GM18499 (cell line): ENCODE data around the gene ITGAL.
"Not testable (repeated sequence)": the region's sequence is repeated elsewhere in the genome, so short reads cannot be mapped to it uniquely, and the experiment has no call there.

Experiments used
- ATAC-seq: cut with Tn5 transposase; IDR thresholded peaks from one replicate; pipeline ENCODE4 v1.9.1; 2021; ENCODE audit warnings: moderate number of reproducible peaks; ENCODE audit not compliant: insufficient read depth, unreplicated experiment

ITGAL gene

DNA sequence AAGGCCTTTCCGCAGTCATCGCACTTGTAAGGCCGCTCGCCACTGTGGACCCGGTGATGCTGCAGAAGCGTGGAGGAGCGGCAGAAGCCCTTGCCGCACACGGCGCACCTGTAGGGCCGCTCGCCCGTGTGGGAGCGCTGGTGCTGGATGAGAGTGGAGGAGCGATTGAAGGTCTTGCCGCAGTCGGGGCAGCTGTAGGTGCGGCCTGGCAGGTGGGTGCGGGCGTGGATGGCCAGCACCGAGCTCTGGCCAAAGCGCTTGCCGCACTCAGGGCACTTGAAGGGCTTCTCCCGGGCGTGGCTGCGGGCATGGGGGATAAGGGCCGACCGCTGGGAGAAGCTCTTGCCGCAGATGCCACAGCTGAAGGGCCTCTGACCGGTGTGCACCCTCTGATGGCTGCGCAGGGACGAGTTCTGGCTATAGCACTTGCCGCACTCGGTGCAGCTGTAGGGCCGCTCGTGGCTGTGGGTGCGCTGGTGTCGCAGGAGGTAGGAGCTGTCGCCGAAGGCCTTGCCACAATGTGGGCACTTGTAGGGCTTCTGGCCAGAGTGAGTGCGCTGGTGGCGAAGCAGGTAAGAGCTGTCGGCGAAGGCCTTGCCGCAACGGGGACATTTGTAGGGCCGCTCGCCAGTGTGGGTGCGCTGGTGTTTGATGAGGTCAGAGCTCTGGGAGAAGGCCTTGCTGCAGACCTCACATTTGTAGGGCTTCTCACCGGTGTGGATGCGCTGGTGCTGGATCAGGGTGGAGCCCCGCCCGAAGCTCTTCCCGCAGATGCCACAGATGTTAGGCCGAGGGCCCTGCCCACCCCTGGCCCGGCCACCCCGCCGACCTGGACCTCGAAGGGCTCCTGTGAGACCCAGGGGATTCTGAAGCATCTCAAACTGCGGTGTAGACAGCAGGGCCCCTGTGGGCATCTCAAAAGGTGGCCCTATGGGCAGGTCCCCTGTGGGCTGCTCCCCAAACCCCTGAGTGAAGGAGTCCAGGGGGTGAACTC is 52.3 kb downstream of the ITGAL start:
- no peak for ATAC-seq

GRCh38 chr16:30525844-30526136 is 53.2 kb downstream of the ITGAL start:
- ATAC-seq, result no peak

DNA sequence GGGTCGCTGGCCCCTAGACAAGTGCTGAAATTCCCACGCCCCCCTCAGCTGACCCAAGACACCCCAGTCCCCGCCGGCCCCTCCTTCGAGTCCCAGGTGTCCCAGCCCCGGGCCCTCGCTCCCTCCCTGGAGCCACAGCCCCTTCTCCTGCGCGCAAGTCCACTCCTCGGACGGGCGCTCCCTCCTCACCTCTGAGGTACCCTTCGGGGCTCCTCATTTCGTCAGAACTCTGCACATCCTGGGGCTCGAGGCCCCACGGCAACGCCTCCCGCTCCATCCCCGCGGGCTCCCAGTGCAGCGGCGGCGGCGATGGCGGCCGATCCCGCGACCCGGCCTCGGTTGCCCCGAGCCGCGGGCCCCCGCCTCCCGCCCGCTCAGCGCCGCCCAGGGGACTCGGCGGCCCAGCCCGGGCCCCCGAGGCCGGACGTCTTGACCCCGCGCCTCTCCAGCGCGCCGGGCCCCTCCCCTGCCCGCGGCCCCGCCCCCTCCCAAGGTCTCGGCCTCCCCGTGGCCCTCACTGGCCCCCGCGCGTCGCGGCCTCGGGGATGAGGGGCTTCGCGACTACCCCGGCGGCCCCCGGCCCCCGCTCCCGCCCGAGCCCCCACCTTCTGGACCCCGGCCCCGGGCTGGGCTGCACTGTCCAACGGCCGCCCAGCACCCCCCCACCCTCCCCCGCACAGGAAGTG is 53.7 kb downstream of the ITGAL start, which contains the start of gene ZNF768:
Gene ZNF768 (minus strand): TSS at position 430 of the 686 bp plus-strand sequence. CDS start 153 bp downstream, at position 277.
- peak; percentile 8 for ATAC-seq

- peak; percentile 37 for ATAC-seq
Observed at GRCh38 chr16:30526823-30527634, 54.5 kb downstream of the ITGAL start.

GRCh38 chr16:30527635-30528178 is 55.2 kb downstream of the ITGAL start:
- ATAC-seq, result no peak

DNA sequence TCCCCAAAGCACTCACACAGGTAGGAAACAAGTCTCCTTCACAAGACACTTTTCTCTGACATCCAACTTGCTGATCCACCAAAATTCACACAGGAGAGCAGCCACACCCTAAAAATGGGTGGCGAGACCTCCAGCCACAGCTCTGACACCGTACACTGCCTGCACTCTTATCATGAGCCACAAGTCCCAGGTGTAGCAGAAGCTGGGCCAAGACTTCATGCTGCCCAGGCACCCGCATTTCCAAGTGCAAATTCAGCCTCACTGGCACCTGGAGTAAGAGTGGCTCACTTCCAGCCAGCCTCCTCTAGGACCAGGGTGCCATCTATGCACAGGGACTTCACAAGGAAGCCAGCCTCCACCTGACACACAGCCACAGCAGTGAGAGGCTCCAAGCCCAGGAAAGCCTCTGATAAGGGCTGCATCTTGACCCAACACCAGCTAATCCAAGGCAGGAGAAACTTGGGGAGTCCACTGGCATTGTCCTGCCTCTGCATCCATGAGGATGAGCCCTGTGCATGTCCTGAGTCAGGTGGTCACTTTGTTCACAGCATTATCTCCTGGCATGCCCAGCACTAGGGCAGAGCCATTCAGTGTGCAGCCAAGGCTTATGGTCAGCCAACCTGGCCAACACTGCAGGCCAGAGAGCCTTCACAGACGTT is 56.4 kb downstream of the ITGAL start:
- no peak for ATAC-seq

DNA sequence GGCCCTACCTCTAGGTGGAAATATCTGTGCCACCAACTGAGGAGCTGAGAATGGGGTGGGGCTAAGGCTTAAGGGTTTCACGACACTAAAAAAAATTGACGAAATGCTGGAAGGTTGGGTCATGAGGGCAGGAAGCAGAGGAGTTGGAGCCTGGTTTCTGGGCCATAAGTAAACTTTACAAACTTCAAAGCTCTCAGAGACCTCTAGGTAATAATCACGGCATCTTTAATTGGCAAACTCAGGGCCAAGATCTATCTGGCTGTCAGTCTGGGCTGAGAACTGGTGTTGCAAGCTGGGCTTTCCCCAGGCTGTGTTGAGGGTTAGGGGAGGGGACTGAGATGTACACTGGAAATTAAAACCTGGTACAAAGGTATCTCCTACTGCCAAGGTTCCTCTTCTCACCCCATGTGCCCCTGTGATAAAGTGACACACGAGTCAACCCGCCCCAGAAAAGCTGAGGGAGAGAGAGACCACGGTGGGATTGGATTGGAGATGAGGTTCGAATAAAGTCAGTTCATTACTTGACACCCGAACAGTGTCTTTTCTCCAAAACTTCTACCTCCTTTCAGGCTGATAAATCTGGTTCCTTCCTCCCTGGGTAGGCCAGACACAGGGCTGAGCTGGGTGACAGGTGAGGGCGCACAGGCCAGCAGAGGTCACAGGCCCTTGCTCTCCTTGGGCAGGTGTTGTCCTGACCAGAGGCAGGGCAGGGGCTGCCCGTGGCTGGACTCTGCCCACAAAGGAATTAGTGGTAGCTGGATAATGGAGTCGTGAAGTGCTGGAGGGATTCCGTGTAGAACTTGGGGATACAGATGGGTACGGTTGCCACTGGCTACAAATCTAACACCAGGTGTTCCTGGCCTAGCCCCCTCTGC is 57.9 kb downstream of the ITGAL start:
- ATAC-seq, result no peak

GRCh38 chr16:30532285-30533145 is 60.0 kb downstream of the ITGAL start:
- ATAC-seq, result no peak

DNA sequence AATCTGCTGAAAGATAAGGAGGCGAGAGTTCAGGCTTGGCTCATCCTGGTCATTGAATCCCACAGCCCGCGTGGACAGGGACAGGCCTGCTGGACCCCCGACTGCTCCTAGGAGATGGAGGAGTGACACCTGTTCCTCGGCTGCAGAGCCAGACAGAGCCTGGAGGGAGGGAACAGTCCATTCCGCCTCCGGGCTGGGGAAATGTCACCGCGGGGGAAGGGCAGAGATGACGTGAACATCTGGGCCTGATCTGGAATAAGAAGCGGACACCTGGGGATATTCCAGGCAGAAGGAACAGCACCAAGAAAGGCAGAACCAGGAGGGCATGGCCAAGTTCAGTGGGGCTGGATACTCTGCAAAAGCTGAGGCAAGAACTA is 60.6 kb downstream of the ITGAL start:
- no peak for ATAC-seq

GRCh38 chr16:30533748-30534367 is 61.3 kb downstream of the ITGAL start:
- no peak for ATAC-seq

DNA sequence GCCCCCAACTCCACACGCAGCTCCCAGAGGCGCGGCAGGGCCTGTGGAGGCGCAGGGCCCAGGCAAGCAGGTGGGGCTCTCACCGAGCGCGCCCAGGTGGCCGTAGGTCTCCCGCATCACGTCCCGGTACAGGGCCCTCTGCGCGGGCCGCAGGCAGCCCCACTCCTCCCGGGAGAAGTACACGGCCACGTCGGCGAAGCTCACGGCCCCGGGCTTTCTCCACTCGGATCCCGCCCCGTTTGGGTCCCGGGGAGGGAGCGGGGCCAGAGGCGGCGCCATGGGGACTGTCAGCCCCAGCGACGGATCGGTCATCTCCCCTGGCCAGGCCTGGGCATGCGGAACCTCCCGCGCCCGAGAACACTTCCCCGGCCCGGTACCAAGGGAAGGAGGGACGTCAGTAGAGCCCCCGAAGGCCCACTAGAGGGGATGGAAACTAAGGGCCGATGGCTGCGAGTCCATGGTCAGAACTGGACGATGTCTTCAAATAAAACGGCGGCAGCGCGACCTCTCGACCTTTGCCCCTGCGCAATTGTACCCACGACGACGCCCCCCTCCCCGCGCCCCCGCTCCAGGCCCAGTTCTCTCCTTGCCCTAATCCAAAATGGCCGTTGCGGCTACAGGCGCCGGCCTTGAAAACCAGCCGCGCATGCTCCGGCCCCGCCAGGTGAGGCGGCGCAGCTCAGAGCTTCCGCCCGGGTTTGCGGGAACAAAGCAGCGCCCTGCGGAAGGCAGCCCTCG is 62.0 kb downstream of the ITGAL start, which contains the start of gene ZNF747:
Gene ZNF747 (minus strand): TSS at position 491 of the 738 bp plus-strand sequence. CDS start 179 bp downstream, at position 312.
- ATAC-seq, result no peak

DNA sequence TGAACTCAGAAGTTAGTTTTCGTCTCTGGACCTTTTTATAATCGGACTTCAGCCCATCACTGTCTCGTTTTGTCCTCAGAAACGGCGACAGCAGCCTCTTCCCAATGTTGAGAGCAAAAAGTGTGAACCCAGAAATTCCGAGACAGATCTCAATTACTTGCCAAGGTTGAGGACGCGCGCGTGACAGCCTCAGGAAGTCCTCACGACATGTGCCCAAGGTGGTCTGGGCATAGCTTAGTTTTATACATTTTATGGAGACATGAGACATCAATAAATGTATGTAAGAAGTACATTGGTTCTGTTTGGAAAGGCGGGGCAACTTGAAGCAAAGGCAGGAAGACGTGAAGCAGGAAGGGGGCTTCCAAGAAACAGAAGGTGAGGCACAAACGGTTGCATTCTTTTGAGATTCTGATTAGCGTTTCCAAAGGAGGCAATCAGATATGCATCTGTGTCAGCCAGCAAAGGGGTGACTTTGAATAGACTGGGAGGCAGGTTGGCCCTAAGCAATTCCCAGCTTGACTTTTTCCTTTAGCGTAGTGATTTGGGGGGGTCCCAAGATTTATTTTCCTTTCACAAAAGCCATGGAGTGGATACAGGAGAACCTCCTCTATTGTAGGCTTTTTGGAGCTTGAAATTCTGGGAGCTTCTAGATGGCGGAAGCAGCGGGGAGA is 62.7 kb downstream of the ITGAL start:
- ATAC-seq, result no peak

DNA sequence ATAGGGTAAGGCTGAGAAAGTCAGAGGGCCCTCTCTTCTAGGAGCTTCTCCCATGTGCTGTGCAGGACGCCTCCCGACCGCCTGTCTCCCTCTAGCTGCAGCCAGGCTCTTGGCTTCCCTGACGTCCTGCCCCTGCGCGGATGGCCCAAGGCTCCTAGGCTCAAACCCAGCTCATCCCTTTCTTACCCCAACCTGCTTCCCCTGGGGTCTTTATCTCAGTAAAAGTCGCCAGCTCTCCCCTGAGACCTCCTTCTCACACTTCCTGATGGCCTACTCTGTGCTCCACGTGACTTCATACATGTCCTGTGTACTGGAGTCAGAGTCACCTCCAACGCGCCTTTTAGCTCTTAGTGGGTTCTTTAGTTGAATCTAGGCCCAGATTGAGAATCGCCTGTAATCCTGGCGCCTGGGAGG is 63.2 kb downstream of the ITGAL start:
- ATAC-seq, result no peak

DNA sequence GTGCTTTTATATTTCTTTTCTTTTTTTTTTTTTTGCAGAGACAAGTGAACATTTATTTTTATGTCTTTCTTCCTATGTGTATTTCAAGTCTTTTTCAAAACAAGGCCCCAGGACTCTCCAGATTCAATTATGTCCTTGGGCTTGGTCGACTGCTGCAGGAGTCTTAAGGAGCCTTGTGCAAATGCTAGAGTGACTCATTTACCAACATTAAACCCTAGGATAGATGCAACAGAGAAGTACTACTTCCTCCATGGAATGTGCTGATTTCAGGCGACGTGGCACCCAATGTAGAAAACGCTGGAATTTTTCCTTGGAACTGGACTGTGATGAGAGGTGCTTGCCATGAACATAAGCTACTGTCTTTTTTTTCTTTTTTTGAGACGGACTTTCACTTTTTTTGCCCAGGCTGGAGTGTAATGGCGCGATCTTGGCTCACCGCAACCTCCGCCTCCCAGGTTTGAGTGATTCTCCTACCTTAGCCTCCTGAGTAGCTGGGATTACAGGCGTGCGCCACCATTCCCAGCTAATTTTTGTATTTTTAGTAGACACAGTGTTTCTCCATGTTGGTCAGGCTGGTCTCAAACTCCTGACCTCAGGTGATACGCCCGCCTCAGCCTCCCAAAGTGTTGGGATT is 64.0 kb downstream of the ITGAL start:
- ATAC-seq, result not testable (repeated sequence)

DNA sequence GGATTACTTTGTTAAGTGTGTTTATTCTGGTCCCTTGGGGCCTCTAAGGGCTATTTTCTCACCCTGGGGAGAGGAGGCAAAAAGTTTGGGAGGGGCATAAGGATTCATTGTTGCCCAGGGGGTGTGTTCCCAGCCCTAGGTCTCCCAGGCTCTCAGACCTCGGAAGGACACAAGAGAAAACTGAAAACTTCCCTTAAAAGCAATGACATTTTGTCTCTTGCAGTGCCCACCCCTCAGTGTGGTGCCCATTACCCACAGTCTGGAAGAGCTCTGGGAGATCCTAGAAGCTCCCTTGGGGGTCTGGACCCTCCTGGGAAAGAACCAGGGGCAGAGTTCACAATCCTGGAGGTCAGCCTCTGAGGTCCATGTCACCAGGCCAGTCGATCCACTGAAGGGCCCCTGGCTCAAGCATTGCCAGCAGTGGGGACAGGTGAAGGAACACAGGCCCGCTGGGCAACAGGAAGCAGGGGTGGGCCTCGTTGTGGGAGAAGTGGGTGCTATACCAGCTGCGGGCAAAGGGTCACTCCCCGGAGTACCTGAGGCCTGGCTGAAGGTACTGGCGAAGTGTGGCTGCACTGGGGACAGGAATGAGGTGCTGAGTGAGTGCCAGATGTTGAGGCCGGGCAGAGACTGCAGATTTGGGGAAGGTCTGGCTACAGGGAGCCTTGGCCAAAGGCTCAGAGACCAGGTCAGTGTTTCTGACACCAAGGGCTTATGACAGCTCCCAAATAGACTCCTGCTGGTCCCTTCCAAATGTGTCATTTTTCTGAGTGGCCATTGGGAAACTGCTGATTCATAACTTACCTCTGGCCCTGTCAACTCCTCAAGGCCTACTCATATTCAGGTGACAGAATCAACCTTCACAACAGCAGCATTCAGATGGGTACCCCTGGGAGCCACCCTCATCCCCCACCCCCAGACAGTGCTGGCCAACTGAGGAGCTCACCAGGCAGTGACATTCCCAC is 66.7 kb downstream of the ITGAL start:
- no peak for ATAC-seq
